ENCODE results near the gene URB1.

DNA sequence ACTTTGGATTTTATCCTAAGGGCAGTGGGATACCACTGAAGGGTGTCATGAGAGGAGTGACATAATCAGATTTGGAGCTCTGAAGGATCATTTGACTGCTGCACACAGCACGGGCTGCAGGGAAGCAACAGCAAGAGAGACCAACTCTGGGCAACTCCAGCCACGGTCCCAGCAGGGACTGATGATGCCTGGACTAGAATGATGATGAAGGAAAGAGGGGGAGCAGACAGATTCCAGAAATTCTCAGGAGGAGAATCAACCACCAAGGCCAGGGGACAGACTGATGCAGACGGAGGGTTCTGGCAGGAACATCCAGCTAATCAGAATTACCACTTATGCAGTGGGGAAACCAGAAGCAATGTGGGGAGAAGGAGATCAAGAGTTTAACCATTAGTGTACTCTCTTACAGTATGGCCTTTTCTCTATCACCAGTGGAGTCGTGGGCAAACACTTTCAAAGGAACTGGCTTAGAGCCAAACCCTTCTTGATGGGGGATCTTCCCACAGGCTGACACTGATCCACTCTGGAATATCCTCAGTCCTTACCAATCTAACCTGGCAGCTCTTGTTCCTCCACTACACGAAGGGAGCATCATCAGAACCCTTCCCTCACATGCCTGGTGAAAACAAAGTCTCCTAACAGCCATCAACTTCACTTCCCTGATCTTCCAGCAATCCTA, 3.3 kb downstream of the URB1 start:
- no peak for TF ChIP-seq POLR2AphosphoS5 (IDR thresholded peaks at IDR 0.05)
- TF ChIP-seq POLR2A (IDR thresholded peaks at IDR 0.05): no peak
- TF ChIP-seq CTCF (IDR thresholded peaks at IDR 0.05): no peak
